Kidney epithelial cell (primary cell): ENCODE results near the gene DIPK2A. TPM values are rescaled to one million over a fixed set of nuclear protein-coding genes. Genes with fewer than 3 reads are reported as not detected.

Experiments used
- DNase-seq: peaks from one replicate; pipeline ENCODE4 v3.0.0-alpha.2; 2010; ENCODE audit warnings: low read depth
- H3K27me3 ChIP-seq: 2 replicates; pipeline ENCODE4 v1.6.0; 2011; ENCODE audit warnings: low read length; ENCODE audit not compliant: control insufficient read depth, insufficient read depth
- H3K36me3 ChIP-seq: 2 replicates; pipeline ENCODE4 v1.5.1; 2011; ENCODE audit warnings: low read length; ENCODE audit not compliant: control insufficient read depth, insufficient read depth
- H3K4me3 ChIP-seq: 2 replicates; pipeline ENCODE4 v1.5.1; 2011; ENCODE audit warnings: low read depth, mild to moderate bottlenecking, control low read depth, low read length
- CTCF ChIP-seq: IDR thresholded peaks from 2 replicates; pipeline ENCODE4 v1.5.1; 2011; ENCODE audit warnings: mild to moderate bottlenecking, moderate library complexity, low read length, control low read depth, inconsistent platforms; ENCODE audit not compliant: insufficient read depth, poor library complexity, severe bottlenecking
- total RNA-seq: library from RNA; depleted of rRNA; stranded (reverse); fragments of >200 nt; gene quantifications from 2 replicates; pipeline ENCODE4 v1.2.3, GENCODE V29; 2015

Gene DIPK2A
- total RNA-seq, 1 donor from 2014 or later = 9.4 TPM

- no peaks in the 10 kb centered on the region for H3K27me3 ChIP-seq
- no peak for DNase-seq
- H3K36me3 ChIP-seq = no peaks in the 10 kb centered on the region
- TF ChIP-seq CTCF = no peak
- peak overlapping the region; percentile 69 for H3K4me3 ChIP-seq
These were observed 1.1 kb downstream of the DIPK2A start for GRCh38 chr3:143972505-143973258.

GRCh38 chr3:143973259-143974021, 1.8 kb downstream of the DIPK2A start:
- no peaks in the 10 kb centered on the region for H3K36me3 ChIP-seq
- TF ChIP-seq CTCF = peak; percentile 40
- H3K4me3 ChIP-seq = peak overlapping the region; percentile 69
- no peak for DNase-seq
- no peaks in the 10 kb centered on the region for H3K27me3 ChIP-seq

GRCh38 chr3:143974271-143975238, 2.9 kb downstream of the DIPK2A start:
- DNase-seq = no peak
- H3K4me3 ChIP-seq = no peak overlapping the region
- H3K27me3 ChIP-seq = no peaks in the 10 kb centered on the region
- TF ChIP-seq CTCF = no peak
- H3K36me3 ChIP-seq = no peaks in the 10 kb centered on the region

- Histone ChIP-seq H3K4me3 (no peak overlapping the region), H3K27me3 (no peaks in the 10 kb centered on the region), H3K36me3 (no peaks in the 10 kb centered on the region)
- no peak for DNase-seq
- peak; percentile 46 for TF ChIP-seq CTCF
These were observed 4.0 kb downstream of the DIPK2A start for GRCh38 chr3:143975554-143976152.
